ENCODE measurements around the gene SRRM2.

SRRM2 gene

DNA sequence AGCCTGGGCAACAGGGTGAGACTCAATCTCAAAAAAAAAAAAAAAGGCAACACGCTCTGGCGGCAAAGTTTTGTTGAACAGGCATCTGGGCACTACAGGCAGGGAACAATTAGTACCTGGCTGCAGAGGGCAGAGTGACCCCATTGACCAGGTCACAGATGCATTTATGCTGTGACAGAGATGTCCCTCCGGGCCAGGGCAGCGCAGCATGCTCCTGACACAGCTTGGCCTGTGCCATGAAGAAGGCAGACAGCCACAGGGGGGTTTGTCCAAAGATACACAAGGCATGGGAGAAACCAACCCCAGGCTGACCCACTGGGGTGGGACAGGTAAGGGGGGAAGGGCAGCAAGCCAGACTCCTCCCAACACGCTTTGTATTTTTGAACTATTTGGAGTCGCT is 7.7 kb upstream of the SRRM2 start:
- Histone ChIP-seq H2AK5ac (ENCODE audit: low read depth, low read length) (no peak overlapping the region), H2AFZ (ENCODE audit: low read length) (no peak overlapping the region), H2BK120ac (ENCODE audit: low read depth, low read length) (no peak overlapping the region), H3K4ac (ENCODE audit: low read length) (no peak overlapping the region), H3K23ac (ENCODE audit: low read depth, low read length, poor library complexity) (peak overlapping the region; percentile 8), H3K18ac (ENCODE audit: low read length) (no peak overlapping the region), H3K14ac (ENCODE audit: low read length) (no peak overlapping the region), H3K4me1 (ENCODE audit: control insufficient read depth in 2 of 2, insufficient read depth in 1 of 2, low read depth in 1 of 2, low read length in 2 of 2) (peaks cover 0 to 5% of the 10 kb centered on the region in 2 donors), H3K27ac (replicated peaks; ENCODE audit: low read length) (no peak overlapping the region), H4K8ac (ENCODE audit: low read depth, low read length) (no peak overlapping the region), H3K79me1 (ENCODE audit: low read depth, low read length) (no peaks in the 10 kb centered on the region), H3K27me3 (ENCODE audit: control insufficient read depth in 3 of 3, insufficient read depth in 3 of 3, low read depth in 1 of 3, low read length in 3 of 3) (no peaks in the 10 kb centered on the region), H2BK12ac (ENCODE audit: low read length) (no peak overlapping the region), H3K36me3 (replicated peaks in 1 of 2; ENCODE audit: control insufficient read depth in 2 of 2, insufficient read depth in 2 of 2, low read length in 2 of 2) (peaks cover 2 to 11% of the 10 kb centered on the region in 2 donors), H4K91ac (ENCODE audit: low read depth, low read length, poor library complexity) (no peak overlapping the region), H3K4me2 (ENCODE audit: insufficient read depth, low read length, poor library complexity, severe bottlenecking) (no peak overlapping the region), H3K9ac (ENCODE audit: low read depth, low read length, poor library complexity) (no peak overlapping the region), H3K4me3 (ENCODE audit: low read length in 2 of 2) (no peak overlapping the region), H3K9me3 (replicated peaks in 1 of 2; ENCODE audit: control insufficient read depth in 2 of 2, insufficient read depth in 1 of 2, low read depth in 1 of 2, low read length in 2 of 2) (no peaks in the 10 kb centered on the region), H2BK15ac (ENCODE audit: low read length) (no peak overlapping the region), H2BK5ac (ENCODE audit: low read length) (no peak overlapping the region)
- DNase-seq (ENCODE audit: low spot score), result no peak
- no CpG with 5 or more reads among the region's 6 CpGs for WGBS, 2 donors (ENCODE audit: extremely low coverage in 2 of 2, insufficient read length in 2 of 2, insufficient replicate concordance in 1 of 2)

DNA sequence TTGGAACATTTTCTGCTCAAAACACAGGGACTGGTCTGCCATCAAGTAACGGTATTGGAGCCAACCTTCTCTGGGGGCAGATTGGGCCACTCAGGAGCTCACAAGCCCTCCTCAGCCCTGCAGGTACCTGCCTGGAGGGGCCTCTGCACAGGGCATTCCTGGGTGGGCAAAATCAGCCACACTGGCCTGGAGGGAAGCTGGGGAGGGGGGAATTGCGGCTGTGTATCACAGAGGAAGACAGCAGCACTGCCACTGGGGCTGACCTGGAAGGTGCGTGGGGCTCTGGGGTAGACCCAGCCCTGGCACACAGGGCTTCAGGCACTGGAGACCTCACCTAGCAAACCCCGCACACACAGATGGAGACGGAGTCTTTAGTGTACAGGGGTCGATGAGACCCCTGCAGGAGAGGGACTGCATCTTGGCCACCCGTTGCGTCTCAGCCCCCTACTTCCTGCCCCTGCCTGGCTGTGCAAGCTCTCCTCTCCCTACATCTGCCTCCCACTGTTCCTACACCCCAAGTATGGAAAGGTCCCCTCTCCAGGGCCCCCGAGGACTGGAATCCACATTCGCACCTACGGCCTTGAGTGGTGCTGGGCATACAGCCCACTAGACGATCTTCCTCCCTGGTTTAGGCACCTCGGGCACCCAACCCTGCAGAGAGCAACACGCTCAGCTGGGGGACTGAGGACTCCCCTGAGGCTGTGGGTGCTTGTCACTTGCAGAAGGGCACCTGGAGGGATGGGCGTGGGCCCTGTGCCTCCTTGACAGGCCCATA is 7.1 kb upstream of the SRRM2 start:
- no peak overlapping the region for H3K4ac ChIP-seq (ENCODE audit: low read length)
- H2BK12ac ChIP-seq (ENCODE audit: low read length), result no peak overlapping the region
- no peak overlapping the region for H2BK120ac ChIP-seq (ENCODE audit: low read depth, low read length)
- no peak overlapping the region for H2AFZ ChIP-seq (ENCODE audit: low read length)
- no peak overlapping the region for H3K23ac ChIP-seq (ENCODE audit: low read depth, low read length, poor library complexity)
- H2BK5ac ChIP-seq (ENCODE audit: low read length), result no peak overlapping the region
- no CpG with 5 or more reads among the region's 15 CpGs for WGBS, 2 donors (ENCODE audit: extremely low coverage in 2 of 2, insufficient read length in 2 of 2, insufficient replicate concordance in 1 of 2)
- no peaks in the 10 kb centered on the region for H3K79me1 ChIP-seq (ENCODE audit: low read depth, low read length)
- H3K18ac ChIP-seq (ENCODE audit: low read length), result no peak overlapping the region
- no peaks in the 10 kb centered on the region for H3K27me3 ChIP-seq (ENCODE audit: control insufficient read depth in 3 of 3, insufficient read depth in 3 of 3, low read depth in 1 of 3, low read length in 3 of 3)
- peaks cover 2 to 17% of the 10 kb centered on the region in 2 donors for H3K36me3 ChIP-seq (replicated peaks in 1 of 2; ENCODE audit: control insufficient read depth in 2 of 2, insufficient read depth in 2 of 2, low read length in 2 of 2)
- peak overlapping the region; percentile 76 for H3K9ac ChIP-seq (ENCODE audit: low read depth, low read length, poor library complexity)
- H4K8ac ChIP-seq (ENCODE audit: low read depth, low read length), result no peak overlapping the region
- H3K27ac ChIP-seq (replicated peaks; ENCODE audit: low read length), result no peak overlapping the region
- H2BK15ac ChIP-seq (ENCODE audit: low read length), result no peak overlapping the region
- no peak for DNase-seq (ENCODE audit: low spot score)
- H2AK5ac ChIP-seq (ENCODE audit: low read depth, low read length), result peak overlapping the region; percentile 8
- no peaks in the 10 kb centered on the region for H3K9me3 ChIP-seq (replicated peaks in 1 of 2; ENCODE audit: control insufficient read depth in 2 of 2, insufficient read depth in 1 of 2, low read depth in 1 of 2, low read length in 2 of 2)
- no peak overlapping the region for H3K4me3 ChIP-seq (ENCODE audit: low read length in 2 of 2)
- H3K14ac ChIP-seq (ENCODE audit: low read length), result no peak overlapping the region
- no peaks in the 10 kb centered on the region for H3K4me1 ChIP-seq (ENCODE audit: control insufficient read depth in 2 of 2, insufficient read depth in 1 of 2, low read depth in 1 of 2, low read length in 2 of 2)
- H4K91ac ChIP-seq (ENCODE audit: low read depth, low read length, poor library complexity), result no peak overlapping the region
- no peak overlapping the region for H3K4me2 ChIP-seq (ENCODE audit: insufficient read depth, low read length, poor library complexity, severe bottlenecking)

DNA sequence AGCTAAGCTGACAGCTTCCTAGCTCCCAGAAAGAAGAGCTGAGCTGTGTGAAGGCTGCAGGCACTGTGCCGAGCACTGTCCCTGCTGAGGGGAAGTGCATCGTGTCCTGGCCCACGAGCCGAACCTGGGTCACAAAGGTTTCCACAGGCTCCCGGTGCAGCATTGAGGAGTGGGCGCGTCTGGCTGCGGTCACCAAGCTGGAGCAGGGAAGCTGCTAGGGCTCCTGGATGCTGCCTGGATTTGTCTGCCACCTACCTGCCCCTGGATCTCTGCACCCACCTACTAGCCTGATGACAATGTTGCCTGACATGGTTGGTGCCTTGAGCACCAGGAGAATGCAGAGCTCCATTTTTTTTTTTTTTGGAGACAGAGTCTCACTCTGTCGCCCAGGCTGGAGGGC is 6.5 kb upstream of the SRRM2 start:
- H2BK120ac ChIP-seq (ENCODE audit: low read depth, low read length), result no peak overlapping the region
- H4K8ac ChIP-seq (ENCODE audit: low read depth, low read length), result no peak overlapping the region
- H3K9ac ChIP-seq (ENCODE audit: low read depth, low read length, poor library complexity), result peak overlapping the region; percentile 60
- no peak overlapping the region for H4K91ac ChIP-seq (ENCODE audit: low read depth, low read length, poor library complexity)
- no peak overlapping the region for H3K27ac ChIP-seq (replicated peaks; ENCODE audit: low read length)
- H2AFZ ChIP-seq (ENCODE audit: low read length), result no peak overlapping the region
- DNase-seq (ENCODE audit: low spot score), result no peak
- H3K9me3 ChIP-seq (replicated peaks in 1 of 2; ENCODE audit: control insufficient read depth in 2 of 2, insufficient read depth in 1 of 2, low read depth in 1 of 2, low read length in 2 of 2), result no peaks in the 10 kb centered on the region
- no peak overlapping the region for H2BK5ac ChIP-seq (ENCODE audit: low read length)
- H3K4me3 ChIP-seq (ENCODE audit: low read length in 2 of 2), result no peak overlapping the region
- H2BK15ac ChIP-seq (ENCODE audit: low read length), result no peak overlapping the region
- H3K23ac ChIP-seq (ENCODE audit: low read depth, low read length, poor library complexity), result peak overlapping the region; percentile 80
- H3K4me1 ChIP-seq (ENCODE audit: control insufficient read depth in 2 of 2, insufficient read depth in 1 of 2, low read depth in 1 of 2, low read length in 2 of 2), result peaks cover 0 to 2% of the 10 kb centered on the region in 2 donors
- H3K18ac ChIP-seq (ENCODE audit: low read length), result no peak overlapping the region
- H2AK5ac ChIP-seq (ENCODE audit: low read depth, low read length), result no peak overlapping the region
- no peak overlapping the region for H3K4me2 ChIP-seq (ENCODE audit: insufficient read depth, low read length, poor library complexity, severe bottlenecking)
- H3K79me1 ChIP-seq (ENCODE audit: low read depth, low read length), result no peaks in the 10 kb centered on the region
- no CpG with 5 or more reads among the region's 9 CpGs for whole genome bisulfite sequencing, 2 donors (ENCODE audit: extremely low coverage in 2 of 2, insufficient read length in 2 of 2, insufficient replicate concordance in 1 of 2)
- no peaks in the 10 kb centered on the region for H3K27me3 ChIP-seq (ENCODE audit: control insufficient read depth in 3 of 3, insufficient read depth in 3 of 3, low read depth in 1 of 3, low read length in 3 of 3)
- H3K4ac ChIP-seq (ENCODE audit: low read length), result no peak overlapping the region
- H2BK12ac ChIP-seq (ENCODE audit: low read length), result no peak overlapping the region
- H3K14ac ChIP-seq (ENCODE audit: low read length), result no peak overlapping the region
- H3K36me3 ChIP-seq (replicated peaks in 1 of 2; ENCODE audit: control insufficient read depth in 2 of 2, insufficient read depth in 2 of 2, low read length in 2 of 2), result peaks cover 2 to 17% of the 10 kb centered on the region in 2 donors

DNA sequence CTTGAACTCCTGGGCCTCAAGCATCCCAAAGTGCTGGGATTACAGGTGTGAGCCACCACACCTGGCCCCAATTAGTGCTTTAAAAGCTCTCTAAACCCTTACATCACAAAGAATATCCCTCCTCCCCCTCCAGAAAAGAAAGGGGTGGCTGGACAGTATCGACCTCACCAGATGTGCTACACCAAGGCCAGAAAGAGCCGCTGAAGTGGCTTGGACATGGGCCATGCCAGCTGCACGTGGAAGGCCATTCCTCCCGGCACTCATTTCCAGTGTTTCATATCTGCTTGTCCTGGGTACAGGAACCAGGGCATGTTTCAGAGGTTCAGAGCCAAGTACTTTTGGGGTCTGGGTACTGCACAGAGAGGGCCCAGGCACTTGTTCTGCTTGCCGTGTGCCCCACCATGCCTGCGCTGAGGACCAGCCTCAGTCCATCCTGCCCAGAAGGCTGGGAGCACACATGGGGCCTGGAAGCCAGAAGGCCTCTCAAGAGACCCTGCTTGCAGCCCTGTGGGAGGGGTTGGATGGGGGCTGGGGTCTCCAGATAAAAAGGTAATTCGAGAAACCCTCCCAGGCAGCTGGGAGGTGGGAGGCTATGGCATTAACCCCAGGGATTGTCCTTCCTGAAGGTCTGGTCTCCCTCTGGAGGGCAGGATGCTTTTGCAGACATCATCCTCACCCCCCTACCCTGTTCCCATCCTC is 3.5 kb upstream of the SRRM2 start:
- Histone ChIP-seq H3K79me1 (ENCODE audit: low read depth, low read length) (peaks cover 3% of the 10 kb centered on the region), H3K9ac (ENCODE audit: low read depth, low read length, poor library complexity) (no peak overlapping the region), H2BK120ac (ENCODE audit: low read depth, low read length) (no peak overlapping the region), H3K18ac (ENCODE audit: low read length) (no peak overlapping the region), H3K27me3 (ENCODE audit: control insufficient read depth in 3 of 3, insufficient read depth in 3 of 3, low read depth in 1 of 3, low read length in 3 of 3) (no peaks in the 10 kb centered on the region), H3K14ac (ENCODE audit: low read length) (no peak overlapping the region), H3K23ac (ENCODE audit: low read depth, low read length, poor library complexity) (no peak overlapping the region), H3K4ac (ENCODE audit: low read length) (no peak overlapping the region), H3K36me3 (replicated peaks in 1 of 2; ENCODE audit: control insufficient read depth in 2 of 2, insufficient read depth in 2 of 2, low read length in 2 of 2) (peaks cover 2 to 22% of the 10 kb centered on the region in 2 donors), H3K4me1 (ENCODE audit: control insufficient read depth in 2 of 2, insufficient read depth in 1 of 2, low read depth in 1 of 2, low read length in 2 of 2) (peaks cover 5 to 7% of the 10 kb centered on the region in 2 donors), H2AFZ (ENCODE audit: low read length) (no peak overlapping the region), H4K91ac (ENCODE audit: low read depth, low read length, poor library complexity) (no peak overlapping the region), H4K8ac (ENCODE audit: low read depth, low read length) (no peak overlapping the region), H3K9me3 (replicated peaks in 1 of 2; ENCODE audit: control insufficient read depth in 2 of 2, insufficient read depth in 1 of 2, low read depth in 1 of 2, low read length in 2 of 2) (no peaks in the 10 kb centered on the region), H2AK5ac (ENCODE audit: low read depth, low read length) (no peak overlapping the region), H3K27ac (replicated peaks; ENCODE audit: low read length) (no peak overlapping the region), H3K4me3 (ENCODE audit: low read length in 2 of 2) (peak overlapping the region in 1 of 2 donors; percentile 36), H3K4me2 (ENCODE audit: insufficient read depth, low read length, poor library complexity, severe bottlenecking) (no peak overlapping the region), H2BK12ac (ENCODE audit: low read length) (no peak overlapping the region), H2BK5ac (ENCODE audit: low read length) (no peak overlapping the region), H2BK15ac (ENCODE audit: low read length) (no peak overlapping the region)
- no CpG with 5 or more reads among the region's 7 CpGs for WGBS, 2 donors (ENCODE audit: extremely low coverage in 2 of 2, insufficient read length in 2 of 2, insufficient replicate concordance in 1 of 2)
- DNase-seq (ENCODE audit: low spot score), result no peak
